IMR-90 (cell line): ENCODE measurements around the gene PRDM1. TPM values are rescaled to one million over a fixed set of nuclear protein-coding genes. Genes with fewer than 3 reads are reported as not detected.

ENCODE experiments used
- ATAC-seq: fragments of 200-7000 bp; cut with Tn5 transposase; 2 replicates; pipeline ENCODE4 v1.9.1; 2020; ENCODE audit warnings: low read depth, mild to moderate bottlenecking, moderate library complexity
- BruUV-seq: library from RNA; stranded (reverse); fragments of 400-500 nt; replicated peaks from 2 replicates; lab custom pipeline; 2021; lab: Mats Ljungman, UMichigan
- CTCF ChIA-PET: fragments of 300-600 bp; formaldehyde crosslinking; extraction: SDS; loops from one replicate; lab custom pipeline; 2021; ENCODE audit warnings: antibody characterized with exemption; lab: Yijun Ruan, JAX
- POLR2A ChIA-PET: fragments of 300-600 bp; sonication (Branson Sonifier 250); formaldehyde crosslinking; loops from one replicate; lab custom pipeline; 2022; ENCODE audit warnings: antibody characterized with exemption; ENCODE audit not compliant: unreplicated experiment; lab: Charles Lee
- DNase-seq: peaks from one replicate; pipeline ENCODE4 v3.0.0; 2013
- H2AFZ ChIP-seq: replicated peaks from 2 replicates; pipeline ENCODE3; 2013; ENCODE audit warnings: low read length, mild to moderate bottlenecking; ENCODE audit not compliant: poor library complexity
- H2AK5ac ChIP-seq: 2 replicates; pipeline ENCODE4 v1.6.1; 2013; ENCODE audit warnings: low read depth, low read length, inconsistent platforms
- H2AK9ac ChIP-seq: replicated peaks from 2 replicates; pipeline ENCODE3; 2013; ENCODE audit warnings: mild to moderate bottlenecking, low read depth, low read length, moderate library complexity; ENCODE audit not compliant: poor library complexity
- H2BK120ac ChIP-seq: 2 replicates; pipeline ENCODE4 v1.6.1; 2013; ENCODE audit warnings: low read depth, low read length, inconsistent platforms
- H2BK15ac ChIP-seq: 3 replicates; pipeline ENCODE4 v1.6.1; 2013; ENCODE audit warnings: low read depth, low read length, inconsistent platforms
- H2BK20ac ChIP-seq: 2 replicates; pipeline ENCODE4 v1.6.1; 2013; ENCODE audit warnings: low read depth, mild to moderate bottlenecking, inconsistent platforms, low read length, moderate library complexity
- H2BK5ac ChIP-seq: 2 replicates; pipeline ENCODE4 v1.6.1; 2013; ENCODE audit warnings: mild to moderate bottlenecking, low read depth, low read length, inconsistent platforms; ENCODE audit not compliant: poor library complexity, severe bottlenecking
- H3K14ac ChIP-seq: replicated peaks from 2 replicates; pipeline ENCODE4 v1.6.1; 2013; ENCODE audit warnings: low read depth, low read length, inconsistent platforms
- H3K18ac ChIP-seq: 2 replicates; pipeline ENCODE4 v1.6.1; 2013; ENCODE audit warnings: low read depth, low read length, control low read depth
- H3K23ac ChIP-seq: 2 replicates; pipeline ENCODE4 v1.6.1; 2013; ENCODE audit warnings: low read depth, low read length, inconsistent platforms
- H3K27ac ChIP-seq: 2 replicates; pipeline ENCODE4 v1.5.1; 2013; ENCODE audit warnings: mild to moderate bottlenecking, control low read depth, low read length; ENCODE audit not compliant: insufficient read depth
- H3K27me3 ChIP-seq: 2 replicates; pipeline ENCODE4 v1.6.1; 2013; ENCODE audit warnings: low read length; ENCODE audit not compliant: control insufficient read depth, insufficient read depth
- H3K36me3 ChIP-seq: 2 replicates; pipeline ENCODE4 v1.6.1; 2013; ENCODE audit warnings: low read length, mixed read lengths; ENCODE audit not compliant: control insufficient read depth, insufficient read depth
- H3K4ac ChIP-seq: 2 replicates; pipeline ENCODE4 v1.6.1; 2013; ENCODE audit warnings: low read depth, low read length, inconsistent platforms
- H3K4me1 ChIP-seq: 2 replicates; pipeline ENCODE4 v1.6.1; 2013; ENCODE audit warnings: low read length, mixed read lengths; ENCODE audit not compliant: control insufficient read depth, insufficient read depth
- H3K4me2 ChIP-seq: 2 replicates; pipeline ENCODE4 v1.6.1; 2013; ENCODE audit warnings: low read depth, mild to moderate bottlenecking, control low read depth, low read length, moderate library complexity
- H3K4me3 ChIP-seq: 2 replicates; pipeline ENCODE4 v1.5.1; 2013; ENCODE audit warnings: low read depth, mild to moderate bottlenecking, control low read depth, low read length, moderate library complexity; ENCODE audit not compliant: insufficient read depth
- H3K56ac ChIP-seq: 2 replicates; pipeline ENCODE4 v1.6.1; 2013; ENCODE audit warnings: low read length, inconsistent platforms; ENCODE audit not compliant: insufficient read depth; ENCODE audit errors: extremely low read depth
- H3K79me1 ChIP-seq, 2 experiments: 2 replicates each; pipeline ENCODE4 v1.6.1; 2013; ENCODE audit warnings: low read length in 2 of 2, inconsistent platforms in 1 of 2, low read depth in 1 of 2
- H3K9ac ChIP-seq: 2 replicates; pipeline ENCODE4 v1.6.1; 2013; ENCODE audit warnings: low read depth, low read length, control low read depth
- H3K9me1 ChIP-seq: 2 replicates; pipeline ENCODE4 v1.6.1; 2013; ENCODE audit warnings: low read length, inconsistent platforms; ENCODE audit not compliant: insufficient read depth
- H3K9me3 ChIP-seq: 2 replicates; pipeline ENCODE4 v1.6.1; 2013; ENCODE audit warnings: low read length; ENCODE audit not compliant: control insufficient read depth, insufficient read depth
- H4K20me1 ChIP-seq: 2 replicates; pipeline ENCODE4 v1.6.1; 2013; ENCODE audit warnings: low read length, inconsistent platforms; ENCODE audit not compliant: insufficient read depth
- H4K5ac ChIP-seq: 2 replicates; pipeline ENCODE4 v1.6.1; 2013; ENCODE audit warnings: mild to moderate bottlenecking, low read depth, low read length, control low read depth
- H4K8ac ChIP-seq, 2 experiments: 2 replicates each; pipeline ENCODE4 v1.6.1; 2013; ENCODE audit warnings: low read depth in 2 of 2, low read length in 2 of 2, control low read depth in 1 of 2, inconsistent platforms in 1 of 2
- H4K91ac ChIP-seq: 2 replicates; pipeline ENCODE4 v1.6.1; 2013; ENCODE audit warnings: low read depth, low read length, inconsistent platforms; ENCODE audit not compliant: insufficient read depth
- CHD1 ChIP-seq: IDR thresholded peaks from 2 replicates; pipeline ENCODE4 v1.6.1; 2012; ENCODE audit warnings: low read depth, low read length, improper control_type of control experiment
- RCOR1 ChIP-seq: IDR thresholded peaks from 2 replicates; pipeline ENCODE4 v1.6.1; 2012; ENCODE audit warnings: mild to moderate bottlenecking, low read length, improper control_type of control experiment; ENCODE audit not compliant: insufficient replicate concordance
- whole genome bisulfite sequencing, 2 experiments: methylation state at CpG; one replicate each; pipeline versions ENCODE4 v1.1.5 to v1.1.7; 2013; ENCODE audit warnings: missing lambda C conversion rate in 2 of 2; ENCODE audit not compliant: insufficient read length in 1 of 2; ENCODE audit errors: extremely low coverage in 2 of 2; 5-methylcytosine and 5-hydroxymethylcytosine counted together
- dilution Hi-C: fragments of 300-500 bp; cut with HindIII; formaldehyde crosslinking; loops from one replicate; pipeline ENCODE4 v1.14.3; 2018; ENCODE audit warnings: low sequenced_read_pairs; ENCODE audit not compliant: unreplicated experiment
- in situ Hi-C: fragments of 300-500 bp; cut with MboI; formaldehyde crosslinking; loops from 3 replicates; pipeline ENCODE4 v1.14.3; 2019; ENCODE audit warnings: low sequenced_read_pairs, inconsistent platforms, mixed read lengths
- intact Hi-C: fragments of 100-400 bp; cut with micrococcal nuclease; formaldehyde crosslinking; loops from 2 replicates; pipeline ENCODE4 v1.10.0; 2022
- polyA plus RNA-seq, 3 experiments: library from polyadenylated mRNA; depleted of rRNA; stranded (reverse); fragments of >200 nt; gene quantifications; 2 replicates each; pipeline ENCODE4 v1.2.3, GENCODE V29; 2012; ENCODE audit warnings: low replicate concordance in 1 of 3
- total RNA-seq: library from RNA; depleted of rRNA; stranded (reverse); fragments of >200 nt; gene quantifications from 2 replicates; pipeline ENCODE4 v1.2.3, GENCODE V29; 2012
- TF ChIP-seq, protein P1 (sequence below): fragments of 150-350 bp; IDR thresholded peaks from 2 replicates; pipeline ENCODE4 v1.6.1; 2016; ENCODE audit warnings: low read depth, mild to moderate bottlenecking, low read length, moderate library complexity, borderline replicate concordance

PRDM1 gene
- total and polyA plus RNA-seq, 2 of the 4 experiments (the other 2 are of a cell fraction) = 2.3 to 3.0 TPM

DNA sequence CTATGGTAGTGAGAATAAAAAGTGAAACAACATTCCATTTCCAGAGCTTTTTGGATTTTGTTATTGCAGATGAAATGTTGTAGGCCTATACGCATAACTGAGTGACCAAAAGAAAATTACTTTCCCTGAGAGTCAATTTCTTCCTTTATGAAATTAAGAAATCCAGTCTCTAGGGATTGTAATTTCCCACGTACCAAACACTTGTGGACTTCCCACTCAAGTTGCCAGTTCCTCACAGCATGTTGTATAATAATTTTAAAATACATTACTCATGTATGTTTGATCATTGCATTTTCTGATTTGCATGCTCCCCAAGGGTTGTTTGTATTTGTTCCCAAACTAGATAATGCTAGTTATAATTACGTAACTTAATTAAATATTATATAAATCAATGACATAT lies 12.0 kb upstream of the PRDM1 start:
- Histone ChIP-seq H3K56ac (no peak overlapping the region), H4K5ac (no peak overlapping the region), H3K4me2 (no peak overlapping the region), H2BK15ac (no peak overlapping the region), H3K27me3 (no peaks in the 10 kb centered on the region), H3K9me1 (peaks cover 5% of the 10 kb centered on the region), H2BK20ac (no peak overlapping the region), H3K23ac (no peak overlapping the region), H2AK5ac (no peak overlapping the region), H4K91ac (no peak overlapping the region), H4K8ac (no peak overlapping the region), H3K4me1 (peaks cover 8% of the 10 kb centered on the region), H3K18ac (no peak overlapping the region), H3K9ac (no peak overlapping the region), H3K9me3 (no peaks in the 10 kb centered on the region), H2AFZ (no peak overlapping the region), H3K14ac (no peak overlapping the region), H2AK9ac (no peak overlapping the region), H3K4me3 (no peak overlapping the region), H2BK120ac (no peak overlapping the region), H3K36me3 (no peaks in the 10 kb centered on the region), H3K4ac (no peak overlapping the region), H2BK5ac (no peak overlapping the region), H3K79me1 (no peaks in the 10 kb centered on the region), H4K20me1 (no peaks in the 10 kb centered on the region), H3K27ac (no peak overlapping the region)
- no TSS peak for BruUV-seq
- WGBS, 2 experiments = no CpG with 5 or more reads among the region's 3 CpGs
- dilution Hi-C loops (no loop called here), intact Hi-C loops (no loop called here), in situ Hi-C loops (no loop called here)
- ATAC-seq = no peak
- ChIA-PET POLR2A (no interaction called here), CTCF (no interaction called here)
- no peak for DNase-seq
- TF ChIP-seq CHD1 (no peak), RCOR1 (no peak)
- TF ChIP-seq, protein P1, sequence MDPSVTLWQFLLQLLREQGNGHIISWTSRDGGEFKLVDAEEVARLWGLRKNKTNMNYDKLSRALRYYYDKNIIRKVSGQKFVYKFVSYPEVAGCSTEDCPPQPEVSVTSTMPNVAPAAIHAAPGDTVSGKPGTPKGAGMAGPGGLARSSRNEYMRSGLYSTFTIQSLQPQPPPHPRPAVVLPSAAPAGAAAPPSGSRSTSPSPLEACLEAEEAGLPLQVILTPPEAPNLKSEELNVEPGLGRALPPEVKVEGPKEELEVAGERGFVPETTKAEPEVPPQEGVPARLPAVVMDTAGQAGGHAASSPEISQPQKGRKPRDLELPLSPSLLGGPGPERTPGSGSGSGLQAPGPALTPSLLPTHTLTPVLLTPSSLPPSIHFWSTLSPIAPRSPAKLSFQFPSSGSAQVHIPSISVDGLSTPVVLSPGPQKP = no peak
